ENCODE data around the gene PIK3R2. TPM values are rescaled to one million over a fixed set of nuclear protein-coding genes. Genes with fewer than 3 reads are reported as not detected.

The PIK3R2 gene
- total RNA-seq, 1 donor from 2014 or later: 19.9 TPM

GRCh38 chr19:18171605-18172327 is 18.8 kb downstream of the PIK3R2 start:
- no peak for DNase-seq (ENCODE audit: low read depth)
- no peak overlapping the region for H3K4me3 ChIP-seq (ENCODE audit: low read depth, low read length)
- no peak for TF ChIP-seq CTCF (conservative IDR thresholded peaks at IDR 0.05; ENCODE audit: low read depth, low read length)

GRCh38 chr19:18172331-18173053 is 19.5 kb downstream of the PIK3R2 start:
- no peak for DNase-seq (ENCODE audit: low read depth)
- H3K4me3 ChIP-seq (ENCODE audit: low read depth, low read length): no peak overlapping the region
- no peak for TF ChIP-seq CTCF (conservative IDR thresholded peaks at IDR 0.05; ENCODE audit: low read depth, low read length)

- no peak for TF ChIP-seq CTCF (conservative IDR thresholded peaks at IDR 0.05; ENCODE audit: low read depth, low read length)
- no peak for DNase-seq (ENCODE audit: low read depth)
- peak overlapping the region; percentile 74 for H3K4me3 ChIP-seq (ENCODE audit: low read depth, low read length)
These were observed 20.1 kb downstream of the PIK3R2 start for GRCh38 chr19:18173054-18173571.

- no peak for DNase-seq (ENCODE audit: low read depth)
- TF ChIP-seq CTCF (conservative IDR thresholded peaks at IDR 0.05; ENCODE audit: low read depth, low read length): no peak
- H3K4me3 ChIP-seq (ENCODE audit: low read depth, low read length): peak within 1 kb of the TSS; percentile 74
These were observed 20.8 kb downstream of the PIK3R2 start, which contains the start of gene IFI30 for GRCh38 chr19:18173572-18174288. TSS of gene IFI30 (plus strand) at chr19:18173813. CDS start at chr19:18173842, 29 bp downstream.

- TF ChIP-seq CTCF (conservative IDR thresholded peaks at IDR 0.05; ENCODE audit: low read depth, low read length): no peak
- H3K4me3 ChIP-seq (ENCODE audit: low read depth, low read length): no peak overlapping the region
- no peak for DNase-seq (ENCODE audit: low read depth)
These were observed 22.0 kb downstream of the PIK3R2 start for GRCh38 chr19:18174983-18175382.

- DNase-seq (ENCODE audit: low read depth): no peak
- no peak for TF ChIP-seq CTCF (conservative IDR thresholded peaks at IDR 0.05; ENCODE audit: low read depth, low read length)
These were observed 23.7 kb downstream of the PIK3R2 start for GRCh38 chr19:18176367-18177310.

More at GRCh38 chr19:18176367-18177310, 23.7 kb downstream of the PIK3R2 start:
- no peak overlapping the region for H3K4me3 ChIP-seq (ENCODE audit: low read depth, low read length)

Measured in epithelial cell of proximal tubule (primary cell).